Fibroblast of skin of left quadriceps (primary cell): ENCODE results near the gene CHCHD6.

Experiments
- DNase-seq, 2 experiments: peaks; one replicate each; pipeline ENCODE4 v3.0.0-alpha.2; 2013; ENCODE audit warnings: low read depth in 2 of 2

Gene CHCHD6

DNA sequence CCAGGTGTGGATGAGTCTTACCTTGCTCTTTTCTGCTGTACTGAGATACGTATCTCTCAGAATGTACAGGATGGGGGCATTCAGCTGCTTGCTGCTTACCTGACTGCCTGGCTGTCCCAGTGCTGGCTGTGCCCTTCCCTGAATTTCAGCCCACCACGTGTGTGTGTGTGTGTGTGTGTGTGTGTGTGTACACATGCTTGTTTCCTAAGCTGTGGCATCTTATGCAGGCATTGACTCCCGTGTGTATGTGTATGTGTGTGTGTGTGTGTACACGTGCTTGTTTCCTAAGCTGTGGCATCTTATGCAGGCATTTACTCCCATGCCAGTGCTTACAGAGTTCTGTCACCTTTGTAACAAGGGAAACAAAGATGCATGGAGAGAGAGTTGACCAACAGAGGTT lies 218.4 kb downstream of the CHCHD6 start:
- DNase-seq: no peak

DNA sequence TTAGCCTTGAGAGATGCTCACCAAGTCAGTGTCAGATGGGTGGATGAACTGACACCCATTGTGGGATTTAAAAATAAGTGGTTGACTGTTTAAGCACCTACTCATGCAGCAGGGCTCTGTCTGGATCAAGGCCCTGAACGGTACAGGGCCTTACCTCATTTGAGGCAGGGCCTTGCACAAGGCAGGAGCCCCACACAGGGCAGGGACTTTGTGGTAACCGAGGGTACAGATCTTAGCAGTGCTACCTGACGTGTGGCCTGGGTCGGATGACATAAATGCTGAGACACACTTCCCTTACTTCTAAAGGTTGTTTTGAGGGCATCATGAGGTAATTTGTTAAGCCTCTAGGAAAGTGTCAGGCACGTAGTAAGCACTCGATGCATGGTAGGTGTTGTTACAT lies 219.4 kb downstream of the CHCHD6 start:
- no peak for DNase-seq

- no peak for DNase-seq
Measured at GRCh38 chr3:126923895-126924294, 219.9 kb downstream of the CHCHD6 start.

DNA sequence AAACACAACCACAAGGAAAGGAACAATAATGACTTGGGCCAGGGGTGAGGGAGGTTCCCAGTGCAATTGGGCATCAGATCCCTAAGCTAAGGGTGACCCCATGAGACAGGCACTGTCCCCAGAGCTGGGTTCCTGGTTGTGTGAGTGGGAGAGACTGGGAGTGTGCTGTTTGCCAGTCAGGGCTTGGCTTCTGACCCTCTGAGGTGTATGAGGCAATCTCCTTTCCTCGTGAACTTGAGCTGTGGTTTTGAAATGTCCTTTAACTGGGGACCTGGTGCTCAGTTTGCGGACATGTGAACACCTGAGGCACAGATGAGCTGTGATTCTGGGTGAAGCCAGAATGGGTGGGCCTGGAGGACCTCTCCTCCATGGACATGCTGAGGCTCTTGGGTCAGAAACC lies 220.4 kb downstream of the CHCHD6 start:
- no peak for DNase-seq

DNA sequence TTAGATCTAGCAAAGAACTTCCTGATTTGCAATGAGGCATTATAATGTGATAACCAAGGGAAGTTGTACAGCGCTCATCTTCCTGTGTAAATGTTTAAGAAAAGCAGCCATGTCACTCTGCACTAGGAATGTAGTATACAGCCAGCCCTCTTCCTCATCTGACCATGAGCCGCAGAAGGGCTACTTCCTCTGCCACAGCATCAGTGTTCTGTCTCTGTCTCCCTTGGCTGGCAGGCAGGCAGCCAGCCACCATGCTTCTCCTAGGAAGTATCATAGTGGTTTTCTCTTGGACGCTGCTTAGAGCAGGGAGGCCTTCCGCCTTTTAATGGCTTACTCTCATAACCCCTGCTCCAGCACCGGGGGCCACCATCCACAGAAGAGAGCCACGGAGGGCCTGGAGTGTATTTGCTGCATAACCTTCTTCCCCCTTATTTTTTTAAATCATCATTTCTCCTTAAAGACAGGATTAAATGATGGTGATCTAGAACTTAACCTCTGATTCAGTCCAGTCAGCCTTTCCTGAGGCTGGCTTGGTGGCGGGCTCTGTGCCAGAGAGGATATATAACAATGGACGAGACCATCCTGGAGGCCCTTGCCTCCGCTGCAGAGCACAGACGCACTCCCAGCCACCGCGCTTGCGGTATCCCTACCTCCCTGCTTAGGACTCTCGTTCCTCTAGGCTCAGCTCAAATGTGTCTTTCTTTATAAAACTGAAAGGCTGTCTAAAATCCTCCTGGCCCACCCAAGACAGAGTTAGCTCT lies 221.6 kb downstream of the CHCHD6 start:
- DNase-seq: no peak

DNA sequence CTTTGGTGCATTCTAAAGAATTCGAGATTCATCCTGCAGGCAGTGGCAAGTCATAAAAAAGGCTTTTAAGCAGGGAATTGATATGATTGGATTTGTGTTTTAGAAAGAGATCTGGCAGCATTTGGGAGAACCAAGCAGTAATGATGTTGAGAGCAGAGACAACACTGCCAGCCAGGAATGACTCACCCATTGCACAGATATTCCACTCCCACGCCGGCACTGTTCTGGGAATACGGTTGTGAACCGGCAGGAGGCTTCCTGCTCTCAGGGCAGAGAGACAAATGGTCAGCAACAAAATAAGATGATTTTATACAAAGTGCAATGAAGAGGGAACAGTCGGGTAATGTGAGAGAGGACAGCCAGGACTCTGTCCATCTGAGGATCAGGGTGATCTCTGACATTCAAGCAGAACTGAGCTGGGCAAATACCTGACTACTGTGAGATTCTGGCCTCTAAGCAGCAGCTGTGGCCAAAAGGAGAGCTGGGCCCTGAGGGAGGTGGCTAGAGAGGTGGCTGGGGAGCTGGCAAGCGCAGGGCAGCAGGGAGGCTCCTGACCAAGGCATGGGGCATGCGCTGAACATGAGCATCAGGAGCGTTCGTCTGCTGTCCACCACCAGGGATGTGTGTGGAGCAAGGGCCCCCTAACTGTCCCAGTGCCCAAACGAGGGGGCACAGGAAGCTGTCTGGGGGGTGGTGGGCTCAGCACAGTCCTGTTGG lies 222.8 kb downstream of the CHCHD6 start:
- peak; percentile 13 to 34 for DNase-seq

DNA sequence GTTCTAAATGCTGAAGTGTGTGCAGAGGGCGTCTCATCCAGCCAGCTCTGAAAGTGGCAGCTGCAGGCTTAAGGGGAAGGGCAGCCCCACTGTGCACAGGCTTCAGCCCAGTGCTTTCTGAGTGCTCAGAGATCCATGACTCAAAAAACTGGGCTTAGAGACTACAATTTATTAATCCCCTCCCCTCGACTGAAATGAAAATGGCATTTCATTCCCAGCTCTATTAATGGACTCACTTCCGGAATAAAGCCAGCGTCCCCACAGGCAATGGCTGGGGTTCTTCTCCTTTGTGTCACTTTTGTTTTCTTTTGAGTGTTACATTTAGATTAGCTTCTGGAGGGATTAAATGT lies 223.3 kb downstream of the CHCHD6 start:
- DNase-seq: no peak

GRCh38 chr3:126927846-126928245 lies 223.8 kb downstream of the CHCHD6 start:
- no peak for DNase-seq

- no peak for DNase-seq
Measured at GRCh38 chr3:126928921-126929474, 225.0 kb downstream of the CHCHD6 start.

GRCh38 chr3:126930936-126931600 lies 227.0 kb downstream of the CHCHD6 start:
- no peak for DNase-seq

DNA sequence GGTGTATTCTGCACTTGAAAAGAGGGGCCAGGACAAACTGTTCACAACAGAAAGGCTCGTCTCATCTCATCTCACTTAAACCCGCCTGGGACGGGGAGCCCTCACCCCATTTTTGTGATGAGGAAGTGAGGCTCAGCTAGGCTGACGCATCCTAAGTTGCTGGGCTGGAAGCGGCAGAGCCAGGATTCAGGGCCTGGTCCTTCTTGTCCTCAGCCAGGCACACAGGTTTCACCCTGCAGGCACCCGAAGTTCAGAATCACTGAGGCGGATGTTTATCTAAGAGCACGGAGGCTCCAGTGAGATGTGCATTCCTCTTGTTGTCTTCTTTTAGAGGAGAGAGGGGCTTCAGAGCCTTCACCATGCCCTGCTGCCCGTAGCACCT lies 227.8 kb downstream of the CHCHD6 start:
- no peak for DNase-seq

GRCh38 chr3:126932188-126932931 lies 228.3 kb downstream of the CHCHD6 start:
- DNase-seq: no peak

- peak; percentile 14 to 17 for DNase-seq
Measured at GRCh38 chr3:126934031-126934531, 230.0 kb downstream of the CHCHD6 start.

GRCh38 chr3:126934991-126935390 lies 231.0 kb downstream of the CHCHD6 start:
- DNase-seq: no peak

GRCh38 chr3:126935756-126936509 lies 231.9 kb downstream of the CHCHD6 start:
- no peak for DNase-seq

GRCh38 chr3:126936853-126937425 lies 232.9 kb downstream of the CHCHD6 start:
- DNase-seq: no peak

GRCh38 chr3:126937533-126937932 lies 233.5 kb downstream of the CHCHD6 start:
- no peak for DNase-seq

DNA sequence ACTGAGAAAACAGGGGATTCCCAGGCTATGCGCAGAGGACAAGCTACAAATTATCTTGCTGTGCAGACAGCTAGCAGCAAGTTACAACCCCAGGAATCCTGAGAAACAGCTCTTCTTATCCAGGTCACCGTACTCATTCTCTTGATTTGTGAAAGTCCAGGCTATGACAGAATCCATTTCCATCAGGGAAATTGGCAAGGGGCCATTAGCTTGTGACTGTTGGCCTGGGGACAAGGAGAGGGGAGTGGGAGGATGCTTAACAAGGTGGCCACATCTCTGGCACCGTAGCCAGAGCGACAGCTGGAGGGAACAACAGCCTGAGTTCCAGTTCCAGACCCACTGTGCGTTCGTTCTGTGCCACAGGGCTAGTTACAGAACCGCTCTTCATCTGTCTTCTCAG lies 233.9 kb downstream of the CHCHD6 start:
- no peak for DNase-seq

DNA sequence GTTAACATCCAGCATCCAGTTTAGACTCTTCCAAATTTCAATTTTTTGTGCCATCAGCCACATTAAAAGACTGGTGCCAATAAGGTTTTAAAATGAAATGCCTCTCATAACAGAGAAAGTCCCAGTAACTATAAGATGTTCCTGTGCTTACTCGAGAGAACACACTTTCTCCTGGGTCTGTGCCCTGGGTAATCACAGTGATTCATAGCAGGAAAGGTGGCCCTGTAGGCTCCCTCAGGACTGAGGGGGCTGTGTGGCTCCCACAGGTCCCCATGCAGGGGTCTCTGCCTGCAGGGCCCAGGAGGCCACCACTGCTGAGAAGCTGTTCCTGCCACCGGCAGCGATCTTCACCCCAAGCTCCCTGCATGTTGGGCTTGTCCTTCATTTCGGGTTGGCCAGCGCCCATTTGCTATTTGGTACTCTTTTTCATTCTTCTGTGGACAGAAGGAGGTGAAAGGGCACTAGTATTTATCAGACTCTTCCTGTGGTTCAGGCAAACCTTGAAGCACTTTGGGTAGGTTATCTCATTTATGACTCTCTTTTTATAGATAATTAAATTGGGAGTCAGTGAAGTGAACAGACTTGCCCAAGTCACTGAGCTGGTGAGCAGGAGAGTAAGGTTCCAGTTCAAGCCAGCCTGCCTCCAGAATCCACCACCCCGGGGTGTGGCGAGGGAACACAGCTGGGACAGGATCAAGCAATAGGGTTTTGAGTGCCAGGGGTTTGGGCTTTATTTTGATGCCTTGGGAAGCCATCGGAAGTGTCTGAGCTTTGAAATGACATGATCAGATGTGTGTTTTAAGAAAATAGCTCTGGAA lies 234.7 kb downstream of the CHCHD6 start:
- DNase-seq: no peak

GRCh38 chr3:126939338-126939718 lies 235.3 kb downstream of the CHCHD6 start:
- no peak for DNase-seq
